BE2C (cell line): ENCODE data around the gene DISC1.

Experiments
- DNase-seq: peaks from one replicate; pipeline ENCODE4 v3.0.0-alpha.2; 2020
- H3K27me3 ChIP-seq: fragments of 250-450 bp; sonication (Bioruptor Pico); 2 replicates; pipeline ENCODE4 v1.5.1; 2020; ENCODE audit warnings: mild to moderate bottlenecking
- H3K36me3 ChIP-seq: fragments of 250-450 bp; sonication (Bioruptor Pico); 2 replicates; pipeline ENCODE4 v1.5.1; 2020; ENCODE audit warnings: mild to moderate bottlenecking
- H3K4me1 ChIP-seq: fragments of 250-450 bp; sonication (Bioruptor Pico); 2 replicates; pipeline ENCODE4 v1.5.1; 2020
- H3K4me3 ChIP-seq: 2 replicates; pipeline ENCODE4 v1.5.1; 2011; ENCODE audit warnings: low read depth, low read length
- H3K9me3 ChIP-seq: fragments of 250-450 bp; sonication (Bioruptor Pico); 2 replicates; pipeline ENCODE4 v1.5.1; 2020
- TF ChIP-seq, protein P1 (sequence below): IDR thresholded peaks from 2 replicates; pipeline ENCODE4 v1.5.1; 2012; ENCODE audit warnings: mild to moderate bottlenecking, low read depth, low read length

The DISC1 gene

DNA sequence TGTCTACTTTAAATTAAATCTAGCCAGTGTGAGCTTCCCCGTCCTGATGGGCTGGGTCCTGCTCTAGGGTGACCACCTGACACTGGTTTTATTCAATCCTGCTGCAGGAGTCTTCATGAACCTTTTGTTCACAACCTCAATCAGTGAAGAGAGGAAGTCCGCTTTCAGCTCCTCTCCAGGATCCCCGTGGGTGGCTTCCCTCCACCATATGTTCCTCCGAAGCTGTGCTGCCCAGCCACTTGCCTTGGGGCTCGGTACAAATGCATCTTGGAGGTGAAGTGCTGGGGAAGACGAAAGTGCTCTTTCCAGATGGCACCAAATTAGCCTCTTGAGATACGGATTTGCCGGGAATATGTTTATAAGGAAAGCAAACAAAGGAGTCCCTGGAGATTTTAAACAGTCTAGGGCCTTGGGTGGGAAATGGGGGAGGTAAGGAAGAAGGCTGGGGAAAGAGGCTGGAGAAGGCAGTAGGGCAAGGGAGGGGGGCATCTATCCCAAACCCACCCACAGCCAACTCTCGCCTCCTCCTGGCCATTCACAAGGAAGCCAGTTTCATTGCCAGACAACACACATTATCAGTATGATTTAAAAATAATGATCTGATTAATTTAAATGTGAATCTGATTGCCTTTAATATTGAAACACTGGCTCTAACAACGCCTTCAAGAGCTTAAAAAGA lies 430.8 kb downstream of the DISC1 start:
- H3K36me3 ChIP-seq, result no peaks in the 10 kb centered on the region
- no peak for DNase-seq
- H3K9me3 ChIP-seq, result no peaks in the 10 kb centered on the region
- no peak overlapping the region for H3K4me3 ChIP-seq
- H3K27me3 ChIP-seq, result no peaks in the 10 kb centered on the region
- TF ChIP-seq, protein P1, sequence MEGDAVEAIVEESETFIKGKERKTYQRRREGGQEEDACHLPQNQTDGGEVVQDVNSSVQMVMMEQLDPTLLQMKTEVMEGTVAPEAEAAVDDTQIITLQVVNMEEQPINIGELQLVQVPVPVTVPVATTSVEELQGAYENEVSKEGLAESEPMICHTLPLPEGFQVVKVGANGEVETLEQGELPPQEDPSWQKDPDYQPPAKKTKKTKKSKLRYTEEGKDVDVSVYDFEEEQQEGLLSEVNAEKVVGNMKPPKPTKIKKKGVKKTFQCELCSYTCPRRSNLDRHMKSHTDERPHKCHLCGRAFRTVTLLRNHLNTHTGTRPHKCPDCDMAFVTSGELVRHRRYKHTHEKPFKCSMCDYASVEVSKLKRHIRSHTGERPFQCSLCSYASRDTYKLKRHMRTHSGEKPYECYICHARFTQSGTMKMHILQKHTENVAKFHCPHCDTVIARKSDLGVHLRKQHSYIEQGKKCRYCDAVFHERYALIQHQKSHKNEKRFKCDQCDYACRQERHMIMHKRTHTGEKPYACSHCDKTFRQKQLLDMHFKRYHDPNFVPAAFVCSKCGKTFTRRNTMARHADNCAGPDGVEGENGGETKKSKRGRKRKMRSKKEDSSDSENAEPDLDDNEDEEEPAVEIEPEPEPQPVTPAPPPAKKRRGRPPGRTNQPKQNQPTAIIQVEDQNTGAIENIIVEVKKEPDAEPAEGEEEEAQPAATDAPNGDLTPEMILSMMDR, result peak; percentile 15; the same call in 1 of the 2 replicates
- peaks cover 5% of the 10 kb centered on the region for H3K4me1 ChIP-seq

DNA sequence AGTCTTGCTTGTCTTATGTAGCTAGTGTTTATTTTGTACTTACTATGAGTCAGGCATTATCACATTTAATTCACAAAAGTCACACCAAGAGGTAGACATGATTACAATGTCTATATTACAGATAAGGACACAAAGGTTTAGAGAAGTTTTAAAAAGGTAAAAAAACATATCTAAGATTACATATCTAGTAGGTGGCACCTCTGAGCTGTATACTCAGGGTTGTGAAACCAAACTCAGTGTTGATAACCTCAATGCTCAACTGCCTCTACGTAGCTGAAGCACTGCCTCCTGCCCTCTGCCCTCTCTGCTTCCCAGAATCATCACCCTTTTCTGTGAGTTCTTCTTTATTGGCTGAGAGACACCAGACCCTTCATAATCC lies 431.3 kb downstream of the DISC1 start:
- Histone ChIP-seq H3K9me3 (no peaks in the 10 kb centered on the region), H3K27me3 (no peaks in the 10 kb centered on the region), H3K4me3 (no peak overlapping the region), H3K36me3 (no peaks in the 10 kb centered on the region), H3K4me1 (peaks cover 5% of the 10 kb centered on the region)
- TF ChIP-seq, protein P1, result no peak
- DNase-seq, result no peak

DNA sequence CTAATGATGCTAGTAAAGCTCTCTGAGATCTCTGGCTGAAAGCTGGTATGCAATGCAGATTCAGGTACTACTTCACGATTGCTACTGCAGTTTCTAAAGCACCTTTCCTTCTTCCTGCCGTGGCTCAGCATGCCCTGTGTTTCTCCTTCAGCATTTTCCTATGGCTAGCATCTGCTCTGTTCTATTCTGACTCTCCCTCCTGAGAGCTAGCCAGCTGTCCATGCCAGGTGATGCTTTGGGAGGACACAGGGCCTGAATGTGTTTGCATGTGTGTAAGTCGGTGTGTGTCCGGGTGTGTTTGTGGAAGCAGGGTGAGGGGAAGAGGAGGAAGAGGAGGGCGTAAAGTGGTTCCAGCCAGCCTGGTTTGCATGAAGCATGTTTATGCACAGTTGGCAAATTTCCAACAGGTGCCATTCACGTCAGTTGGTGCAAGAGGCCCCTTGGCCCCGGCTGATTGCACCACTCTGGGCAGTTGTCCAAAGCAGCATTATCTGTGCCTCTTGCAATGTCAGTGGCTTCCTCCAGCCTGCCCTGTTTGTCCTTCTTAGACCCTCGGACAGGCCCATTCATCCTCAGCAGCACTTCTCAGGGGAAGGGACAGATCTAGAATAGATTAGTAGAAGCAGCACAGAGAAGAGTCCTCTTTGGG lies 433.3 kb downstream of the DISC1 start:
- peak; percentile 15 for DNase-seq
- TF ChIP-seq, protein P1, result no peak
- Histone ChIP-seq H3K9me3 (no peaks in the 10 kb centered on the region), H3K4me1 (peaks cover 5% of the 10 kb centered on the region), H3K36me3 (no peaks in the 10 kb centered on the region), H3K4me3 (no peak overlapping the region), H3K27me3 (no peaks in the 10 kb centered on the region)

DNA sequence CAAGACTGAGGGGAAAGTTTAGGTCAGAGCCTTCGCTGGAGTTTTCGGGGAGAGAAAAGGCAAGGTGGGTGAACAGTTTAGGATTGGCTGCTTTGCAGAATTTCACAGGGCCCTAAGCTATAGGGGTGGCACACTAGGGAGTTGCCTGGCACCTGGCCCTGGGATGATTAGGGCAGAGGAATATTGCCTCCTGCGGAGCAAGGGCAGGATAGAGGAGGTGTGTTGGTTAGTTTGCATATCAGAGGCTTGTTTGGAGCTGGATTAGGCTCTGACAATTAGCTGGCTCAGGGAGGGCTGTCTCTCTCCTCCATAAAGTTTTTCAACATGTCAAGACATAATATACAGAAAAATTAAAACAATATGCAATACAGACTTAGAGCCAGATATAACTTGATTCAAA lies 436.4 kb downstream of the DISC1 start:
- no peak for DNase-seq
- no peaks in the 10 kb centered on the region for H3K27me3 ChIP-seq
- H3K4me3 ChIP-seq, result no peak overlapping the region
- H3K4me1 ChIP-seq, result peaks cover 5% of the 10 kb centered on the region
- H3K9me3 ChIP-seq, result no peaks in the 10 kb centered on the region
- TF ChIP-seq, protein P1, result no peak
- no peaks in the 10 kb centered on the region for H3K36me3 ChIP-seq

DNA sequence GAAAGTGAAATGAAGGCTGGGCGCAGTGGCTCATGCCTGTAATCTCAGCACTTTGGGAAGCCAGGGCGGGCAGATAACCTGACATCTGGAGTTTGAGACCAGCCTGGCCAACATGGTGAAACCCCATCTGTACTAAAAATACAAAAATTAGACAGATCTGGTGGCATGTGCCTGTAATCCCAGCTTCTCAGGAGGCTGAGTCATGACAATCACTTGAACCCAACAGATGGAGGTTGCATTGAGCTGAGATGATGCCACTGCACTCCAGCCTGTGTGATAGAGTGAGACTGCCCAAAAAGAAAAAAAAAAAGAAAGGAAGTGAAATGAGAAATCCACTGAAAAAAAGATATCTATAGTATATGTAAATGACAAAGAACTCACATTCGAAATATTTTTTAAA lies 439.9 kb downstream of the DISC1 start:
- H3K4me3 ChIP-seq, result no peak overlapping the region
- no peaks in the 10 kb centered on the region for H3K27me3 ChIP-seq
- H3K4me1 ChIP-seq, result no peaks in the 10 kb centered on the region
- no peaks in the 10 kb centered on the region for H3K9me3 ChIP-seq
- no peak for DNase-seq
- TF ChIP-seq, protein P1, result no peak
- no peaks in the 10 kb centered on the region for H3K36me3 ChIP-seq

DNA sequence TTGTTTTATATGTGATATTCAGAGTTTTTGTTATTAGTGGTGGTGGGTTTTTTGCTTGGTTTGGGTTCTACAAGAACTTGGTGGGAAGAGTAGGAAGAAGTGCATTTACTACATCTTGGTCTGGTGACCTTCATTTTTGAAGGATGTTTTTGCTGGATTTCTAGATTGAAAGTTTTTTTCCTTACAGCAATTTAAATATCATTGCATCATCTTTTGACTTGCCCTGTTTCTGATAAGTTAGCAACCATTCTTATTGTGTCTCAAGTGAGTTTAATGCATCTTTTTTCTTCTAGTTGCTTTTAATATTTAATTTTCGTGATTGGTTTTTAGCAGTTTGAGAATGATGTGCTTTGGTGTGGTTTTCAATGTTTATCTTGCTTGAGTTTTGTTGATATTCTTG lies 447.7 kb downstream of the DISC1 start:
- TF ChIP-seq, protein P1, result no peak
- DNase-seq, result no peak
- no peaks in the 10 kb centered on the region for H3K27me3 ChIP-seq
- no peaks in the 10 kb centered on the region; the same call in 1 of the 2 replicates for H3K9me3 ChIP-seq
- no peaks in the 10 kb centered on the region for H3K36me3 ChIP-seq
- no peak overlapping the region for H3K4me3 ChIP-seq
- no peaks in the 10 kb centered on the region for H3K4me1 ChIP-seq
